Cardiac fibroblast (primary cell): ENCODE measurements around the gene IFI44L.

Experiments used
- DNase-seq, 2 donors: peaks; one replicate each; pipeline versions ENCODE4 v3.0.0 to v3.0.0-alpha.2; 2010; ENCODE audit warnings: low read depth in 2 of 2
- H3K4me3 ChIP-seq, 2 donors: replicated peaks in 1 of 2; 1 replicate in 1 of 2; 2 replicates in 1 of 2; pipeline ENCODE4 v1.5.1; 2011; ENCODE audit warnings: low read depth in 2 of 2, low read length in 2 of 2, mild to moderate bottlenecking in 2 of 2, moderate library complexity in 1 of 2
- TF ChIP-seq, protein P1 (sequence below): IDR thresholded peaks from one replicate; pipeline ENCODE4 v1.5.1; 2011; ENCODE audit warnings: low read depth, mild to moderate bottlenecking, low read length, inconsistent platforms

The IFI44L gene

DNA sequence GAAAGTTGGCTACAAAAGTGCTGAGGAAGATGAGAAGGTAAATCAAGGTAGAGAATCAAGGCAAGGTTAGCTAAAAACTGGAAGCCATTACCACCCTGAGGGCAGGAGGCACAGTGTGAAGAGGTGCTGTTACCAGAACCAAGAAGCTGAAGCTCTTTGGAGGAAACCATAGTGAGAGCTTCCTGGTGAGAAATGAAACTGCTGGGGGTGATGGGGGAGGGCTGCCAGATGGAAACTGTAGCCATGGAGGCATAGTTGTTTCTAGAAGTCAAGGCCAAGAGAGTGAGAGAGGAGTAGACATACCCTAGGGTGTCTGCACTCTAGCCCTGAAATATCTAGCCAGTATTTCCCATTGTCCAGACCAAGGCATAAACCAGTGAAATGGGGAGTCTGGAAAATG lies 58.1 kb downstream of the IFI44L start:
- DNase-seq = no peak
- TF ChIP-seq, protein P1, sequence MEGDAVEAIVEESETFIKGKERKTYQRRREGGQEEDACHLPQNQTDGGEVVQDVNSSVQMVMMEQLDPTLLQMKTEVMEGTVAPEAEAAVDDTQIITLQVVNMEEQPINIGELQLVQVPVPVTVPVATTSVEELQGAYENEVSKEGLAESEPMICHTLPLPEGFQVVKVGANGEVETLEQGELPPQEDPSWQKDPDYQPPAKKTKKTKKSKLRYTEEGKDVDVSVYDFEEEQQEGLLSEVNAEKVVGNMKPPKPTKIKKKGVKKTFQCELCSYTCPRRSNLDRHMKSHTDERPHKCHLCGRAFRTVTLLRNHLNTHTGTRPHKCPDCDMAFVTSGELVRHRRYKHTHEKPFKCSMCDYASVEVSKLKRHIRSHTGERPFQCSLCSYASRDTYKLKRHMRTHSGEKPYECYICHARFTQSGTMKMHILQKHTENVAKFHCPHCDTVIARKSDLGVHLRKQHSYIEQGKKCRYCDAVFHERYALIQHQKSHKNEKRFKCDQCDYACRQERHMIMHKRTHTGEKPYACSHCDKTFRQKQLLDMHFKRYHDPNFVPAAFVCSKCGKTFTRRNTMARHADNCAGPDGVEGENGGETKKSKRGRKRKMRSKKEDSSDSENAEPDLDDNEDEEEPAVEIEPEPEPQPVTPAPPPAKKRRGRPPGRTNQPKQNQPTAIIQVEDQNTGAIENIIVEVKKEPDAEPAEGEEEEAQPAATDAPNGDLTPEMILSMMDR = no peak
- H3K4me3 ChIP-seq = no peak overlapping the region

DNA sequence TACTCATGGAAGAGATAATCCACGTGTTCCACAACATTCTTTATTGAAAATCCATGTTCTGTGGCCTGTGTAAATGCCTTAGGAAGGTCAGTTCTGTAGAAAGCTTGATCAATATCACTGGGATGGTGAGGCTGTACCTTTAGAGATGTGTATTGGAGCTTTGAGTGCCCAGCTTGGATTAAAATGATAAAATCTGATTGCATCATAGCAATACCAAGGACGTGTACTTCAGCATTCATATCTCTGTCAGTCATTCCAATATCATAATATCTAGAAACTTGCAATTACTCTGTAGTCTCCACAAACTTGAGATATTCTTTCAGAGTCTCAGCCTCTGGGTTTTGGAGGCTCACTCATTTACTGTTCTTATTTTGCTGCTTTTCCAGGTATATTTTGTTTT lies 61.0 kb downstream of the IFI44L start:
- TF ChIP-seq, protein P1 = no peak
- no peak overlapping the region for H3K4me3 ChIP-seq
- DNase-seq = no peak

DNA sequence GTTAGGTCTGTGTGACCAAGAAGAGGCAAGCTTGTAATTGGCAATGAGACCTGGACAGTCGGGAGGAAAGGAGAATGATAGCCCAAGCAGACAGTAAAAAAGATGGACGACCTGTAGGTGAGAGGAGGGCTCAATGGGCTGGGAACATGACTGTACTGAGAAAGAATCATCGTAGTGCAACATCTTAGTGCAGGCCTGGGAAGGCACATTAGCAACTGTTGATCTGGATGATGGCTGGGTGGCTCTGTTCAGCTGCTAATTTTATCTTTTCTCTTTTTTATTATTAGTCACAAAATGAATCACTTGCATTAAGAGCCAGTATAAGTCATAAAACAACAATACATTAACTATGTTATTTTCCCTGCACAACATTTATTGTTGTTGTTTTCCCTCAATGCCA lies 62.2 kb downstream of the IFI44L start:
- TF ChIP-seq, protein P1 = no peak
- no peak overlapping the region for H3K4me3 ChIP-seq
- DNase-seq = peak in 1 of 2 donors; percentile 51

DNA sequence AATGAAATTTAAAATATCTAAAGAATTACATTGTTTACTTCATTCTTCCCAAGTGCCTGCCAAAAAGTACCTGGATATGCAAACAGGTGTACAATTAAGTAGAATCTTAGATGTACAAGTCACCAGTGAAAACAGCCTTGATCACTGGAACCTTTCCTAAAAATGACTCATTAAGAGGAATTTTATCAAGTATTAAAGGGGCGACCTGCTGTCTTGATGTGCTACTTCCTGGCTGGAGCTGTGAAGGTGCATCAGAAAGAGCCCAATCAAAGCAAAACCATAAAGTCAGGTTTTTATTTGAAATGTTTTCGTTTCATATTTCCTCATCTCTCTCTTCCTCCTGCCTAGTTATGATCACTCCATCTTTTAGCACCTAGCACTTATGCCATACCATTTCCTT lies 62.8 kb downstream of the IFI44L start:
- no peak for DNase-seq
- H3K4me3 ChIP-seq = no peak overlapping the region
- TF ChIP-seq, protein P1 = no peak

DNA sequence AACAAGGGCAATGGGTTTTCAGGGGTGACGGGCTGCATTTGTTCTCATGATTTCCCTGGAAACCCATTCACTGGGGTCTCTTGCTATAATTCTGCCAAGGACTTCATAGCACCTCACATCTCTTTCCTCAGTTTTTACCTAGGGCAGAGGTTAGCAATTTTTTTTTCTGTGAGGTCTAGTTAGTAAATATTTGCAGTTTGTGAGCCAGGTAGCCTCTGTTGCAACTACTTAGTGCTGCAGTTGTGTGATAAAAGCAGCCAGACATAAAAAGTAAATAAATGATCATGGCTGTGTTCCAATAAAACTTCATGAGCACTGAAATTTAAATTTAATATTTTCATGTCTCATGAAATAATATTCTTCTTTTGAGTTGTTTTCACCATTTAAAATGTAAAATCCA lies 67.1 kb downstream of the IFI44L start:
- H3K4me3 ChIP-seq = no peak overlapping the region
- TF ChIP-seq, protein P1 = no peak
- DNase-seq = no peak

DNA sequence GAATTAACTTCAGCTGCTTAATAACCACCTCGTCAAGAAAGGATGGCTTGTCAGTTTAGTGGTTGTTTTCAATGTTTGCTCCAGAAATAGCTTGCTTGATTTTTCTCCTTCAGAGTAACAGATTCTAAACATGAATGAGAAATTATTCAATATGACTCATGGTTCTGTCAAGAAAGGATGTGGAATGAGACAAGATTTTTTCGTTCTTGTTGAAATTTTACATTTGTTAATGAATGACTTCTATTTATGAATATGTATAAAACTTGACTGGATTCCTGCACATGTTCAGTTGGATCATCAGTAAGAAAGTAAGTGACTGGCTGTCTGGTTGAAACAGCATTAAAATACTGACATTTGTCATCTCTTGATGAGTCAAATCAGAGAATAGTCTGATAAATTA lies 67.7 kb downstream of the IFI44L start:
- H3K4me3 ChIP-seq = no peak overlapping the region
- TF ChIP-seq, protein P1 = no peak
- DNase-seq = peak in 1 of 2 donors; percentile 43

DNA sequence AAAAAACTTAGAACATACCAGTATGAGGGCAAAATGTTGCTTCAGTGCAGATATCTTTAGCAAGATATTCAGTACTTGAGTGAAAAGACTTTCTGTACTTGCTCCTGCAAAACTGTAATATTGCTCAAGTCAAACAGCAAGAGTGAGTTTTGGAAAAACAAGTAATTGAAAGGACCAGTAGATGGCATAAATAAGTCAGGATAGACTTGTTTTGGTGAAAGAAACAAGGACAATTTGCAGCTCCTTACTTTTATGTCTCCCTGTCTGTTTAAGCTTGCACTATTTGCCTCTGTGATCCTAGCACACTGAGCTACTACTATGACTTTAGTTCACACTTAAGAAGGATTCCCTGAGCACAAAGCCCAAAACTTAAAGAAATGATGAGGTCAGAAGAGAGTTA lies 68.4 kb downstream of the IFI44L start:
- TF ChIP-seq, protein P1 = peak; percentile 30
- H3K4me3 ChIP-seq = no peak overlapping the region
- DNase-seq = peak; percentile 83 to 84
